Measurements from ENCODE around the gene FAM241B. TPM values are rescaled to one million over a fixed set of nuclear protein-coding genes. Genes with fewer than 3 reads are reported as not detected.

Gene FAM241B
- total and polyA plus RNA-seq, 2 of the 4 experiments (the other 2 are of a cell fraction) = 0.18 to 1.4 TPM

- TF ChIP-seq ELK1 (IDR thresholded peaks at IDR 0.05; ENCODE audit: borderline replicate concordance, low read depth, low read length) (no peak), CEBPB (IDR thresholded peaks at IDR 0.05; ENCODE audit: low read depth, low read length) (no peak), RAD21 (IDR thresholded peaks at IDR 0.05; ENCODE audit: low read length) (no peak), NFE2L2 (IDR thresholded peaks at IDR 0.05; ENCODE audit: low read depth, low read length) (no peak), MXI1 (IDR thresholded peaks at IDR 0.05; ENCODE audit: borderline replicate concordance, low read depth, low read length) (no peak), BHLHE40 (IDR thresholded peaks at IDR 0.05; ENCODE audit: low read depth, low read length) (no peak), POLR2A (IDR thresholded peaks at IDR 0.05; ENCODE audit: low read depth, low read length) (no peak), MAZ (IDR thresholded peaks at IDR 0.05; ENCODE audit: borderline replicate concordance, low read depth, low read length) (no peak)
- no peak overlapping the region for H3K4me3 ChIP-seq (ENCODE audit: insufficient read depth, low read depth, low read length)
- no peak overlapping the region for H2BK120ac ChIP-seq (ENCODE audit: low read depth, low read length)
- 0 out of 2 replicates have a peak, but pooled peaks cover 5% of the 10 kb centered on the region for H4K20me1 ChIP-seq (ENCODE audit: insufficient read depth, low read length)
- no peaks in the 10 kb centered on the region for H3K9me1 ChIP-seq (ENCODE audit: insufficient read depth, low read length)
- H2BK15ac ChIP-seq (ENCODE audit: low read depth, low read length) = no peak overlapping the region
- no peak for ATAC-seq (ENCODE audit: low read depth)
- H3K18ac ChIP-seq (ENCODE audit: low read depth, low read length) = no peak overlapping the region
- H4K8ac ChIP-seq (ENCODE audit: low read depth in 2 of 2, low read length in 2 of 2) = no peak overlapping the region
- no peak for DNase-seq
- no peak overlapping the region for H3K23ac ChIP-seq (ENCODE audit: low read depth, low read length)
- no peak overlapping the region for H3K27ac ChIP-seq (ENCODE audit: insufficient read depth, low read length)
- H2AFZ ChIP-seq (replicated peaks; ENCODE audit: low read length, poor library complexity) = peak overlapping the region; percentile 17
- no peak overlapping the region for H2BK20ac ChIP-seq (ENCODE audit: low read depth, low read length)
- H3K36me3 ChIP-seq (ENCODE audit: control insufficient read depth, insufficient read depth, low read length) = no peaks in the 10 kb centered on the region
- intact Hi-C loops (cut with micrococcal nuclease) (no loop called here), dilution Hi-C loops (cut with HindIII; ENCODE audit: low sequenced_read_pairs, unreplicated experiment) (no loop called here), in situ Hi-C loops (cut with MboI; ENCODE audit: low sequenced_read_pairs) (loop anchor here (5.0 to 10.0 kb wide), 3 partner anchors 76 to 271 kb away; partner anchors contain the start of gene COL13A1)
- H3K14ac ChIP-seq (replicated peaks; ENCODE audit: low read depth, low read length) = no peak overlapping the region
- H3K9ac ChIP-seq (ENCODE audit: low read depth, low read length) = no peak overlapping the region
- H3K9me3 ChIP-seq (ENCODE audit: control insufficient read depth, insufficient read depth, low read length) = no peaks in the 10 kb centered on the region
- H4K91ac ChIP-seq (ENCODE audit: insufficient read depth, low read depth, low read length) = no peak overlapping the region
- H2AK5ac ChIP-seq (ENCODE audit: low read depth, low read length) = no peak overlapping the region
- no CpG with 5 or more reads among the region's 12 CpGs for WGBS, 2 experiments (ENCODE audit: extremely low coverage in 2 of 2, insufficient read length in 1 of 2)
- ChIA-PET POLR2A (ENCODE audit: unreplicated experiment) (no interaction called here), CTCF (interaction anchor here (1.1 to 1.8 kb wide), 5 partner anchors 74 to 233 kb away, joined by 3 to 10 read pairs (median 3); no protein-coding TSS in a partner anchor)
- no peak overlapping the region for H3K4me2 ChIP-seq (ENCODE audit: low read depth, low read length)
- H3K56ac ChIP-seq (ENCODE audit: extremely low read depth, insufficient read depth, low read length) = no peak overlapping the region
- H3K27me3 ChIP-seq (ENCODE audit: control insufficient read depth, insufficient read depth, low read length) = peaks cover 65% of the 10 kb centered on the region
- H3K4me1 ChIP-seq (ENCODE audit: control insufficient read depth, insufficient read depth, low read length) = no peaks in the 10 kb centered on the region; the same call in 1 of the 2 replicates
- H4K5ac ChIP-seq (ENCODE audit: low read depth, low read length) = no peak overlapping the region
- no TSS peak for BruUV-seq (replicated peaks)
- no peaks in the 10 kb centered on the region for H3K79me1 ChIP-seq (ENCODE audit: low read depth in 1 of 2, low read length in 2 of 2)
- H2AK9ac ChIP-seq (replicated peaks; ENCODE audit: low read depth, low read length, poor library complexity) = no peak overlapping the region
- H3K4ac ChIP-seq (ENCODE audit: low read depth, low read length) = no peak overlapping the region
- H2BK5ac ChIP-seq (ENCODE audit: low read depth, low read length, poor library complexity, severe bottlenecking) = no peak overlapping the region
These were observed 11.4 kb downstream of the FAM241B start for GRCh38 chr10:69641261-69641980.

Data from IMR-90 (cell line).